GM12878 (cell line): ENCODE measurements around the gene RERE. TPM values are rescaled to one million over a fixed set of nuclear protein-coding genes. Genes with fewer than 3 reads are reported as not detected.

Experiments
- ATAC-seq: fragments of 200-7000 bp; cut with Tn5 transposase; 3 replicates; pipeline ENCODE4 v1.9.1; 2020; ENCODE audit warnings: mild to moderate bottlenecking, moderate library complexity
- BruUV-seq: library from RNA; stranded (reverse); fragments of 400-500 nt; replicated peaks from 2 replicates; lab custom pipeline; 2021; lab: Mats Ljungman, UMichigan
- CTCF ChIA-PET: fragments of 300-600 bp; sonication (Branson Sonifier 250); formaldehyde crosslinking; extraction: SDS; loops from one replicate; lab custom pipeline; 2021; ENCODE audit warnings: inconsistent platforms; lab: Yijun Ruan, JAX
- POLR2A ChIA-PET: fragments of 350-600 bp; formaldehyde crosslinking; extraction: SDS; loops from one replicate; lab custom pipeline; 2021; ENCODE audit warnings: inconsistent platforms; lab: Charles Lee
- RAD21 ChIA-PET: fragments of 300-600 bp; sonication (Branson Sonifier 250); formaldehyde crosslinking; loops from one replicate; lab custom pipeline; 2023; ENCODE audit warnings: antibody characterized with exemption; ENCODE audit not compliant: unreplicated experiment; lab: Charles Lee
- SMC1A ChIA-PET: fragments of 300-600 bp; sonication (Branson Sonifier 250); formaldehyde crosslinking; loops from one replicate; lab custom pipeline; 2023; ENCODE audit not compliant: unreplicated experiment, uncharacterized antibody; lab: Charles Lee
- DNase-seq: peaks from one replicate; pipeline ENCODE4 v3.0.0-alpha.2; 2011; ENCODE audit warnings: low read depth, low spot score
- FAIRE-seq: peaks from 3 replicates; lab custom pipeline; 2011; peaks lifted over from hg19 to GRCh38; lab: Jason Lieb, UNC
- H2AFZ ChIP-seq: 2 replicates; pipeline ENCODE4 v1.6.0; 2011; ENCODE audit warnings: low read depth, low read length, control low read depth; ENCODE audit not compliant: control insufficient read depth
- H3K27ac ChIP-seq: 2 replicates; pipeline ENCODE4 v1.5.1; 2011; ENCODE audit warnings: control low read depth; ENCODE audit not compliant: control insufficient read depth, insufficient read depth
- H3K27me3 ChIP-seq, 2 experiments: replicated peaks in 1 of 2; 2 replicates each; pipeline versions ENCODE4 v1.6.0 to v1.6.1; 2011; ENCODE audit warnings: low read length in 1 of 2; ENCODE audit not compliant: control insufficient read depth in 2 of 2, insufficient read depth in 2 of 2
- H3K36me3 ChIP-seq, 2 experiments: 2 replicates each; pipeline ENCODE4 v1.5.1; 2011; ENCODE audit warnings: low read length in 1 of 2; ENCODE audit not compliant: control insufficient read depth in 2 of 2, insufficient read depth in 2 of 2
- H3K4me1 ChIP-seq: 2 replicates; pipeline ENCODE4 v1.6.1; 2011; ENCODE audit warnings: mild to moderate bottlenecking, low read length, moderate library complexity, mixed read lengths; ENCODE audit not compliant: control insufficient read depth, insufficient read depth
- H3K4me2 ChIP-seq: 2 replicates; pipeline ENCODE4 v1.6.0; 2011; ENCODE audit warnings: control low read depth; ENCODE audit not compliant: control insufficient read depth, insufficient read depth
- H3K4me3 ChIP-seq: fragments of 200-600 bp; sonication (generic); 2 replicates; pipeline ENCODE4 v1.5.1; 2016
- H3K79me2 ChIP-seq: 2 replicates; pipeline ENCODE4 v1.6.0; 2011; ENCODE audit warnings: low read length; ENCODE audit not compliant: control insufficient read depth, insufficient read depth
- H3K9ac ChIP-seq: 2 replicates; pipeline ENCODE4 v1.8.0; 2011; ENCODE audit warnings: low read length, control low read depth, mixed read lengths; ENCODE audit not compliant: control insufficient read depth, insufficient read depth
- H3K9me3 ChIP-seq: replicated peaks from 3 replicates; pipeline ENCODE4 v1.5.1; 2011; ENCODE audit warnings: mild to moderate bottlenecking, low read length; ENCODE audit not compliant: control insufficient read depth, insufficient read depth
- H4K20me1 ChIP-seq: 2 replicates; pipeline ENCODE4 v1.6.0; 2011; ENCODE audit not compliant: control insufficient read depth, insufficient read depth
- ATF7 ChIP-seq: fragments of 450-650 bp; IDR thresholded peaks from 2 replicates; pipeline ENCODE4 v1.6.1; 2016; ENCODE audit warnings: low read depth, mild to moderate bottlenecking
- BCL11A ChIP-seq: IDR thresholded peaks from 2 replicates; pipeline ENCODE4 v1.6.1; 2011; ENCODE audit warnings: low read depth, low read length
- BRCA1 ChIP-seq: IDR thresholded peaks from 2 replicates; pipeline ENCODE4 v1.6.1; 2011; ENCODE audit warnings: low read depth, low read length, improper control_type of control experiment
- E2F4 ChIP-seq: IDR thresholded peaks from 2 replicates; pipeline ENCODE4 v1.6.1; 2012; ENCODE audit warnings: low read depth, low read length, improper control_type of control experiment
- HCFC1 ChIP-seq: fragments of 150-350 bp; IDR thresholded peaks from 2 replicates; pipeline ENCODE4 v1.6.1; 2014; ENCODE audit warnings: low read length
- HDAC6 ChIP-seq: fragments of 200-600 bp; sonication (generic); IDR thresholded peaks from one replicate; pipeline ENCODE4 v1.8.0; 2017; ENCODE audit warnings: antibody characterized with exemption; ENCODE audit not compliant: unreplicated experiment
- JUNB ChIP-seq: IDR thresholded peaks from 2 replicates; pipeline ENCODE4 v1.6.1; 2016; ENCODE audit warnings: antibody characterized with exemption, mild to moderate bottlenecking
- KDM1A ChIP-seq: fragments of 200-600 bp; sonication (generic); IDR thresholded peaks from 2 replicates; pipeline ENCODE4 v1.6.1; 2016; ENCODE audit warnings: borderline replicate concordance
- LARP7 ChIP-seq: fragments of 450-650 bp; IDR thresholded peaks from 2 replicates; pipeline ENCODE4 v1.6.1; 2017; ENCODE audit warnings: mild to moderate bottlenecking
- MYC ChIP-seq: IDR thresholded peaks from 2 replicates; pipeline ENCODE4 v1.6.1; 2011; ENCODE audit warnings: mild to moderate bottlenecking, low read length, moderate library complexity, inconsistent platforms; ENCODE audit not compliant: insufficient read depth, insufficient replicate concordance, insufficient read length, severe bottlenecking
- NFYB ChIP-seq: IDR thresholded peaks from 2 replicates; pipeline ENCODE4 v1.6.1; 2011; ENCODE audit warnings: low read depth, mild to moderate bottlenecking, low read length, improper control_type of control experiment, moderate library complexity; ENCODE audit not compliant: insufficient read depth
- NR2C1 ChIP-seq: fragments of 450-650 bp; IDR thresholded peaks from 2 replicates; pipeline ENCODE4 v1.6.1; 2017; ENCODE audit warnings: antibody characterized with exemption, mild to moderate bottlenecking, moderate library complexity
- RBBP5 ChIP-seq: fragments of 200-600 bp; sonication (generic); conservative IDR thresholded peaks from 2 replicates; pipeline ENCODE4 v1.6.1; 2016
- SMARCA5 ChIP-seq: fragments of 450-650 bp; IDR thresholded peaks from 2 replicates; pipeline ENCODE4 v1.6.1; 2017; ENCODE audit warnings: mild to moderate bottlenecking
- SMC3 ChIP-seq: IDR thresholded peaks from 2 replicates; pipeline ENCODE4 v1.6.1; 2011; ENCODE audit warnings: low read length, improper control_type of control experiment, borderline replicate concordance
- TAF1 ChIP-seq: IDR thresholded peaks from 2 replicates; pipeline ENCODE4 v1.6.1; 2011; ENCODE audit warnings: mild to moderate bottlenecking, low read depth, low read length, borderline replicate concordance
- TBL1XR1 ChIP-seq: IDR thresholded peaks from 2 replicates; pipeline ENCODE4 v1.6.1; 2012; ENCODE audit warnings: low read depth, low read length, improper control_type of control experiment
- YBX1 ChIP-seq: fragments of 450-650 bp; IDR thresholded peaks from 2 replicates; pipeline ENCODE4 v1.6.1; 2016; ENCODE audit warnings: antibody characterized with exemption
- ZNF207 ChIP-seq: fragments of 450-650 bp; IDR thresholded peaks from 2 replicates; pipeline ENCODE4 v1.6.1; 2014; ENCODE audit warnings: antibody characterized with exemption, mild to moderate bottlenecking, borderline replicate concordance
- WGBS: methylation state at CpG from one replicate; pipeline ENCODE4 v1.1.6; 2016; ENCODE audit warnings: low lambda C conversion rate; ENCODE audit not compliant: insufficient replicate concordance, insufficient coverage; ENCODE audit errors: missing lambda C conversion rate; 5-methylcytosine and 5-hydroxymethylcytosine counted together
- in situ Hi-C: fragments of 300-500 bp; cut with MboI; formaldehyde crosslinking; loops from 9 replicates; pipeline ENCODE4 v1.14.3; 2018; ENCODE audit warnings: mixed read lengths
- intact Hi-C: fragments of 100-400 bp; cut with micrococcal nuclease; formaldehyde crosslinking; loops from one replicate; pipeline ENCODE4 v1.14.2; 2022; ENCODE audit not compliant: unreplicated experiment
- polyA plus RNA-seq, 11 experiments: library from polyadenylated mRNA; depleted of rRNA in 4 of 11; unstranded in 6 of 11; stranded (reverse) in 5 of 11; fragments of >200 nt; fragmentation: Nextera tagmentation in 4 of 11; fragmentation: Illumina TruSeq in 1 of 11; extraction: Ambion mirVana in 4 of 11; extraction: Trizol in 1 of 11; gene quantifications; 1 replicate in 1 of 11; 2 replicates in 10 of 11; pipeline versions ENCODE4 v1.2.1 to v1.2.3, GENCODE V29; 2011 to 2016; ENCODE audit warnings: inconsistent platforms in 2 of 11, missing spikeins in 2 of 11, low read depth in 1 of 11
- total RNA-seq, 4 experiments: library from RNA; depleted of rRNA in 3 of 4; stranded (reverse); fragments of >200 nt in 3 of 4; fragmentation: Illumina TruSeq in 1 of 4; extraction: Trizol in 1 of 4; gene quantifications; 2 replicates each; pipeline versions ENCODE4 v1.2.1 to v1.2.3, GENCODE V29; 2013 to 2021
- TF ChIP-seq, protein P1 (sequence below): IDR thresholded peaks from 2 replicates; pipeline ENCODE4 v1.6.1; 2011; ENCODE audit warnings: low read depth, mild to moderate bottlenecking, low read length, moderate library complexity, borderline replicate concordance; ENCODE audit errors: extremely low read depth

RERE gene
- total and polyA plus RNA-seq, 10 of the 15 experiments (the other 5 are each of a cell fraction or from before 2014, with no cell fraction given) = 5.2 to 60.5 (median 20.2) TPM

- intact Hi-C loops = no loop called here
- H3K27ac ChIP-seq = no peak overlapping the region
- no peaks in the 10 kb centered on the region; the same call in 1 of the 2 replicates for H3K79me2 ChIP-seq
- BruUV-seq = no TSS peak
- H2AFZ ChIP-seq = no peak overlapping the region
- RAD21 ChIA-PET = no interaction called here
- no peak for DNase-seq
- TF ChIP-seq MYC = no peak
- TF ChIP-seq RBBP5 = no peak
- TF ChIP-seq YBX1 = no peak
- no peak for TF ChIP-seq TAF1
- TF ChIP-seq, protein P1, sequence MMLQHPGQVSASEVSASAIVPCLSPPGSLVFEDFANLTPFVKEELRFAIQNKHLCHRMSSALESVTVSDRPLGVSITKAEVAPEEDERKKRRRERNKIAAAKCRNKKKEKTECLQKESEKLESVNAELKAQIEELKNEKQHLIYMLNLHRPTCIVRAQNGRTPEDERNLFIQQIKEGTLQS = no peak
- TF ChIP-seq ZNF207 = no peak
- no peak for TF ChIP-seq BCL11A
- TF ChIP-seq HDAC6 = no peak
- TF ChIP-seq SMARCA5 = no peak
- no peak for TF ChIP-seq SMC3
- TF ChIP-seq JUNB = no peak
- no peak for TF ChIP-seq NFYB
- TF ChIP-seq BRCA1 = no peak
- TF ChIP-seq E2F4 = no peak
- no peak for TF ChIP-seq NR2C1
- no peak for TF ChIP-seq LARP7
- no peak for TF ChIP-seq ATF7
- TF ChIP-seq TBL1XR1 = no peak
- TF ChIP-seq HCFC1 = no peak
- no peak for TF ChIP-seq KDM1A
- TF ChIP-seq, all 136 proteins: peak for 0
- SMC1A ChIA-PET = no interaction called here
- H3K4me2 ChIP-seq = no peak overlapping the region
- CTCF ChIA-PET = no interaction called here
- H3K9me3 ChIP-seq = no peaks in the 10 kb centered on the region
- POLR2A ChIA-PET = no interaction called here
- H3K4me1 ChIP-seq = peaks cover 14% of the 10 kb centered on the region; the same call in 1 of the 2 replicates
- no peak for ATAC-seq
- H3K4me3 ChIP-seq = no peak overlapping the region
- H4K20me1 ChIP-seq = no peaks in the 10 kb centered on the region
- no peaks in the 10 kb centered on the region for H3K36me3 ChIP-seq
- WGBS = 86% methylated on average over 5 of the region's 5 CpGs
- in situ Hi-C loops = no loop called here
- FAIRE-seq = no peak
- no peaks in the 10 kb centered on the region for H3K27me3 ChIP-seq
- H3K9ac ChIP-seq = no peak overlapping the region
Measured at GRCh38 chr1:8591569-8591968, 225.9 kb downstream of the RERE start.
